Activated naive CD4-positive, alpha-beta T cell treated with anti-CD3 and anti-CD28 coated beads, Interleukin-2, amount 50 U/mL, for 16 hours (primary cell): ENCODE data around the gene STK39.

Source experiments
- DNase-seq: peaks from one replicate; pipeline ENCODE4 v3.0.0-alpha.2; 2020

STK39 gene

DNA sequence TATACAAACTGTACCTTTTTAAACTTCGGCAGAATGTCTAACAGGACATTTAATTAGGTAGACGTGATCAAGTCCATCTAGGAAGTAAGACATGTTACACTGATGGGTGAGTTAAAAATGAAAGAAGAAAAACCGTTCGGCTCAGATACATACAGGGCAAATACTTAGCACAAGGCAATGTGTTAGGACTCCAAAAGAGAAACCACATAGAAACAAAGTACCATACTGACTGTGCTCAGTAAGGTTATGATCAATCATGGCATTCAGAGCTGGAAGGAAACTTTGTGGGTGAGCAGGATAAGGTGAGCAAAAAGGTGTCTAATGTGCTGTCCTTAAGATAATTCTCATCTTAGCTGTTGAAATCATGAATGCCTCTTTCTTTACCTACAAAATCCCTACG lies 211.9 kb downstream of the STK39 start:
- DNase-seq = no peak

DNA sequence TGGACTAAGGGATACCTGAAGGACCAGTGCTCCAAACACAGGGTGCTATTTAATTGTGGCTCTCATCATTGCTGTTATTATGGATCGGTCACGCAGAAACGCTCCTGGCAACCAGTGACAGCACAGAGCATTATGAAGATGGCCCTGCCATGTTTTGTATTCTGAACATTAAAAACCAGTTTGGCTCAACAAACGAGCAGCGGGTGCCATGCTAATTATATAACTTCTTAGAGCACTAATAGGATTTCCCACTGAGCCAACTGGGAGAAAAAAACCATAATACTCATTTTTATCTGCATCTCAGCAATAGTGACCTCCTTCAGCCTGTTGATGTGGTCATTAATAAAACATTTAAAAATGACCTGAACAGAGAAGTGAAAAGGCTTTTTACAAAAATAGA lies 212.8 kb downstream of the STK39 start:
- no peak for DNase-seq

DNA sequence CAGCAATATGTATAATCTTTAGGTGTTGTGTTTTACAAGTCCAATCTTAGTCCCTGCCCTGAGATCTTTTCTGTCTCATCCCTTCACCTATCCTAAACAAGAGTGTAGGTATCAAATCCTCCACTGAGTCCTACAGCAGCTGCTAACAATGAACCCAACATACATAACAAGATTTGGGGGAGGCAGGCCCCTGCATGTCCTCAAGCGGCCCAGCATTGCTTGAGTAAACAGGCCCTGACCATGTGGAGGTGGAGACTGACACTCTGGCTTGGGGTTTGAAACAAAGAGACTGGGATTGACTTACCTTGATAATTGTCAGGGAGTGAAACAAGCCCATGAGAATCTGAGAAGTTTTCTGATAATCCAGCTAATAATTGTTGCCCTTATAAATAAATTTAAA lies 213.4 kb downstream of the STK39 start:
- no peak for DNase-seq

DNA sequence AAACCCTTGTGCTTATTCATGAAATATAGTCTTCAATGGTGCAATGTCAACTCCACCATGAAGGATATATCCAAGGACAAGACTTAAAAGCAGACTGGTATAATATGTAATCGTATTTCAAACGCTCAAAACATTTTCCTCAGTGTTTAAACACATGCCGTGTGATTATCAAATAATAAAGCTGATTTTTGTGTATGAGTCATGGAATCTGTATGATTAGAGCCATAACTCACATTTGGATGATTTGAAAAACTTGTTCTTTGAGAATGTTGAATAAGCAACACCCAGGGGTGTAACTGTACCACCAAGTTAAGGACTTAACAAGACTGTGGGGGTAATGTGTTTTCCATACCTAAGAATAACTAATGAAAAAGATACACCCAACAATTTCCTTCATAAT lies 215.3 kb downstream of the STK39 start:
- no peak for DNase-seq

DNA sequence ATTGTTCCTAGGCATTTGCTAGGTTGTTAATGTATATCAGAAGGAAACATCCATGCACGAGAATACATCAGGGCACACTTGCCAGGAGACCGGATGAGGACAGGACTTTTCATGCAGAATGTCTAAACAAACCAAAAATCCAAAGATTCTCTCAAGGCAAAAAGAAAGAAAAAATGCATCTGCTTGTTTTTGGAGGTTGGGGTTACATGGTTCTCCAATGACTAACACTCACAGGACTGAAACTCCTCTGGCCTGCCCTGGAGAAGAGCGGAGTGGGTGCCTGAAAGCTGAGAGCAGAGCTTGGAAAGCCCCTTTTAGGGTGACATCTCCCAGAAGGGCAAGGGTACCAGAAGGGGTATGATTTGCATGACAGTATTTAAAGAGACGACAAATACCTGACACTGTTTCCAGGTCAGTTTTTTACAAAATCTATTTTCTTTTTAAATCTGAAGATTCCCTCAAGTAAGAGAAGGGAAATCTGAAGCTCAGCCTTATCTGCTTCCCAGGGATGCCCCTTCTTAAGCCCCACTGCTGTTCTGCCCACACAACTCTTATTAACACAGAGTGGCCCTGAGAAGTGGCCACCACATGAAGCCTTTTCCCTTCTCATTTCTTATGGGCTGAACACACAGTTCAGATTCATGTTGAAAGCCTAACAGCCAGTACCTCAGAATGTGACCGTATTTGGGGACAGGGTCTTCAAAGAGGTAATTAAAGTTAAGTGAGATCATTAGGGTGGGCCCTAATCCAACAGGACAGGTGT lies 216.4 kb downstream of the STK39 start:
- no peak for DNase-seq

DNA sequence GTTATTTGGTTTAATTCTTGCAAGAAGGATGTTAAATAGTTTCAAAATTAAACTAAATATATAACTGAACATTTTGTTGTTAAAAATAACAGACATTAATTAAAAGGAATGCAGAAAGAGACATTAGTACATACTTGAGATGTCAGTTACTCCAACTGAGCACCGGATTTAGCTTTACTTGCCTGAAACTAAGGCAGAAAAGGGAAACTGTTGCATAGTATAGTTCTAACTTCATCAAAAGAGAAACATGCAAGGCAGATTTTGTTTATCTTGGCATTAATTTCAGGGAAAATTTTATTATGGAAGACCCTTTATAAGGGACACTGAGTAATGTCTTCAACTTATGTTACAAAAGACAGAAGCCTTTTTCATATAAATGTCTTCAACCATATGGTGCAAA lies 218.3 kb downstream of the STK39 start:
- no peak for DNase-seq

DNA sequence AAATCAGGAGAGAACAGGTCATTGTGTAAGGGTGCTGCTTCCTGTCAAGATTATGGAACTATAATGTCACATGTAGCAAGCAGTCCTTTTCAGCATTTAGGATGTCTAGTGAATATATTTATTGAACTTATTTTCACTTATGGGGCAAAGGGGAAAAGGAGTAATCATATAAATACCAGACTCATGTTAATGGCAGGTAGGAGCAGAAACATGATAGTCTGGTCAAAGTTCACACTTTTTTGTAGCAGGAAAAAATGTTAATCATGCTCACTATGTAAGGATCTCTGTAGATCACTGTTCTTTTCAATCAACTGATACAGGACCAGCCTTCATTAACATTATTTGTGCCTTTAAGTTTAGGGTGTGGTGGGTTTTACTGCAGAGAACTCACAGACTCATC lies 219.0 kb downstream of the STK39 start:
- DNase-seq = no peak

DNA sequence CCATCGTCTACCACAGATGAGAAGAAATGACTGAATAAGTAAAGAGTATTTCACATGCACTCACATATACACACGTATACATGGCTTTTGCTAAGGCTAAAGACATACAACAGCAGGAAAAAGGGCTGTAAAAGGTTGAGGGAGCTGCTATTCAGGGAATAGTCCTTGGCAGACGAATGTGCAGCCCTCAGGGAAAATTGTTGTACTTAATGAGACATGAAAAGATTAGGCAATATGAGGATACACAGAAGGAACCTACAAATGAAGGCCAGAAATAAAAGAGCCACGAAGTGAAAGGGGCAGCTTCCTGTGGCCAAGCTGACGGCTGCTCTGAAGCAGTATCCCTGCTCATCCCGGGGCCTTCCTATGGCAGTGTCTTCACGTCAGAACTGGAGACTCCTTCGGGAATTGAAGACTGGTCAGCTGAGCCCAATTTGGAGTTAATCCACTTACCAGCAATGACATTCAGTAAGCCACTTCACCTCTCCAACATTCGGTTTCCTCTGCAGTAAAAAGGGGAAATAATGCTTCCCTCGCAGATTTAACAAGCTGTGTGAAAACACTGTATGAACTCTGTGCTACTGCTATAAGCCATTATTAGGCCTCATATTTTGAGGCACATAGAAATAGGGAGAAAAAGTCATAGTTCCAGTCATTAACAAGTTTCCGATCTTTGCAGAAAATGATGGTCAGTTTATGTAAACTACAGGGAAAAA lies 221.8 kb downstream of the STK39 start:
- DNase-seq = no peak

DNA sequence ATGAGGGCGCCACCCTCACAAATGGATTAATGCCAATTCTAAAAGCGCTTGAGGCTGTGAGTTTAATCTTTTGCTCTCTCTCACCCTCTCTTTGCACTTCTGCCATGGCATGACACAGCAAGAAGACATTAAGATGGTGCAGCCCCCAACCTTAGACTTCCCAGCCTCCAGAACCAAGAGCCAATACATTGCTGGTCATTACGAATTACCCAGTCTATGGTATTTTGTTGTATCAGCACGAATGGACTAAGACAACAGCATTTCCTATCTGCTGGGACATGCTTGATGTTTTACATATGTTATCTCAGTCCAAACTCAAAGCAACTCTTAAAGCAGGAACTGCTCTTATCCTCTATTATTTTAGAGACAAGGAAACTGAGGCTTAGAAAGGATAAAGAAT lies 222.9 kb downstream of the STK39 start:
- DNase-seq = no peak

DNA sequence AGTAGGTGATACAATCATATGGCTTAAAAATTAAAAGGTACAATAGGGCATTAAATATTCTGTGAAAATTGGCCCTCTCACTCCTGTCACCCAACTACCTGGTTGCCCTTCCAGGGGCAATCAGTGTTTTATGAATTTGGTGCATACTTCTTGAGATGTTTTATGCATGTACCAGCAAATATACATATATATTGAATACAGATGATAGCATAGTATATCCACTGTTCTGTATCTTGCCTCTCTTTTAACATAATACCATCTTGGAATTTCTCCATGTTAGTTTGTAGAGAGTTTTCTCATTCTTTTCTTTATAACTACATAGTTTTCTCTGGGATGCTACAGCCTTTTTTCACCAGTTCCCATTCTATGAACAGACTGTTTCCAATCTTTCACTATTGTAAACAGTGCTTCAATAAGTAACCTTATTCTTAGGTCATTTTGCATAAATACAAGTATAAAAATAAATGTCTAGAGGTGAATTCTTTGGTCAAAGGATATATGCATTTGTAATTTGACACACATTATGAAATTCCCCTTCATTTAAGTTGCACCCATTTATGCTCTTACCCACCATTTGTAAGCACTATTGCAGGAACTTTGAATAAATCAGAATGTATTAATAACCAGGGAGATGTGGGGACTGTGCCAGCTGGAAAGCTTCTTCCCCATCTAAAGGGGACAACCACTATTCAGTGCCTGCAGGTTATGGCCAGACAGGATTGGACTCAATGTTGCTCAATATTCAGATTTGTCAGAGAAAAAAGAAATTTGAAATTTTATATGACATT lies 225.4 kb downstream of the STK39 start:
- no peak for DNase-seq

DNA sequence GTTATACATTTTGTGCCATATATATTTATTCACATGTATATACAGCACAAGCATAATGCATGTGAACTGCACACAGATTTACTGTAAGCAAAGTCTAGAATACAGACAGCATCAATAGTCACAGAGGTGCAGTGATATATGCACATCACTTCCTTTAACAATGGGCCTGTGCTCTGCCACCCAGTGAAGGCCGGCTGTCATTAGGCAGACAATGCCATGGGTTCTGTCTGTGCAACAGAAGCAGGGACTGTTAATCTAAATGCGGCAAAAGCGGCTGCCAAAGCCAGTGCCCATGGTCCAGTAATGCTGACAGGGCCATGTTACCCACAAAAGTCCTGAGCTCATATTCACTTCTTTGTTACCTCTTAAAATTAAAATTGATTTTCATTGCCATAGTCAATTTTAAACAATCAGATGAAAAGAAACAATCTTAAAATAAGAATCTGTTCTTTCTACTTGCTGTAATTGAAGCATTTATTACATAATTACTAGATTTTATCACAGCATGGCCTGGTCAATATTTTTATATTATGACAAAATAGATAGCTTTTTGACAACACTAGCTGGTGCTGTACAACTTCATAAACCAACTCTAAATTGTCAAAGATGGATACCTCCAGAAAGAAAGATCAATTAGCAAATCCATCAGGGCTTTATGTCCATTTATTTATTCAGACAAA lies 232.0 kb downstream of the STK39 start:
- no peak for DNase-seq

DNA sequence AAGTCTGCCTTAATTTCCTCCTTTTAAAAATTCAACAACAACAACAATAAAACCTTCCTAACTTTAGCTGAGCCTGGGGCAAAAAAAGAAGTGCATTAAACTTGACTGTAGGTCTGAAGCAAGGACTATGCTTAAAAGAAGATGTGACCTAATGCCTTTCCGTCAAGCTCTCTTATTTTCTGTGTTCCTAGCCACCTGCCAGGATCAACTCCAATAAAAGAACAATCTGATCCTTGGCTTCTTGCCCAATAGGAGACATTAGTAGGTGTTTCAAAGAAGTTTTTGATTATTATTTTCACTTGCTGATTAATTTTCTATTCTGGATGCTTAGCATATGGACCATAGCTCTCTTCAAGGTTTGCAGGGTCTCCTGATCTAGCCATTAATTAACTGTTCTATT lies 237.5 kb downstream of the STK39 start:
- DNase-seq = no peak

DNA sequence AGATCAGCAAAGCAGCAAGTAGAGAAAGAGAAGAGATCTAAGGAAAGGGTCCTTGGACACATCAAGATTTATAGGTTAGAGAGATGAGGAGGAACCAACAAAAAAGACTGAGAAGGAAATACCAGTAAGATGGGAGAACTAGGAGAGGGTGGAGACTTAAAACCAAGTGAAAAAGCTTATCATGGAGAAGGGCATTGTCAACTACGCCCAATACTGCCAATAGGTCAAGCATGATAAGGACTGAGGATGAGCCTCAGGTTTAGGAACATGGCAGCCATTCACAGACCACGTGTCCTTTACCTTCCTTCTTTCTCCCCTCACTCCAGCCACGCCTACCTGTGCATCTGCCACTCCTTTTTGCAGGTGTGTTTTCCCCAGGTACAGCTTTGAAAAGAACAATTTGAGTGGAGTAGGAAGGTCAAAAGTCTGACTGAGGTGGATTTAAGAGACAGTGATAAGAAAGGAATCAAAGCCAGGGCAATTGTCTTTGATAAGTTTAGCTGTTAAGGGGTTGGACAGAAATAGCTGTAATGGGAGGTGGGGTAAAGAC lies 238.7 kb downstream of the STK39 start:
- DNase-seq = no peak

DNA sequence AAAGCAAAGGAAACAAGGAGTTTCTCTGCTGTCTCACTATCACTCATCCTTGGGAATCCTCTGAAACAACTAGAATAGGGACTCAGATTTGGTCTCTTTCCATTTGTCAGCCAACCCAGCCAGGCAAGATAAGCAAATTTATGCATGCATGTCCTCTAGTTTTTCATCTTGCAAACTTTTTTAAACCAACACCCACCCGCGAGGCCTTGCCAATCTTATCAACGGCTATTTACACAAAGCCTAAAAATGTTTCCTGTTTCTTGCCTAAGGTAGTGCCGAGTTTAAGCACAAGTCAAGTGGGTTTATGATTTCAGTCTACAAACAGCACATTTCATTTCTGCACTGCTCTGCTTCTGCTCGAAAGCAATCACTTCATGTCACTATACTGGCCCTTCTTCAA lies 240.9 kb downstream of the STK39 start:
- no peak for DNase-seq

DNA sequence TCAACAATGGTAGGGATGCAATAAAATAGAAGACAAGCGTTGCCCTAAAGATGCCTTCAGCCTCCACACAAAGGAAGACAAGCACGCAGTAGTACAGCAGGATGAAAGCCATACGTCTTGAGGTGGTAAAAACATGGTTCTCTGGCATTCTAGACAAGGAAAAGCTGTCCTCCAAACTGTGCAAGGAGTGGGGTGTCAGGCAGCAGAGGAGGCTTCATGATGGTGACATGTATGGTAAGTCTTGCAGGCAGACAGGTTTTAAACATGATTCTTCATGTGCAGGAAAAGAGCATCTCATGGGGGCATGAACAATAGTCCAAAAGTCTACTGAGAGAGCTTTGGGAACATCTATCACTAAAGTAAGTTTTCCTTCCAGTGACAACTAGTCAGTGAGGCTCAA lies 241.8 kb downstream of the STK39 start:
- no peak for DNase-seq

DNA sequence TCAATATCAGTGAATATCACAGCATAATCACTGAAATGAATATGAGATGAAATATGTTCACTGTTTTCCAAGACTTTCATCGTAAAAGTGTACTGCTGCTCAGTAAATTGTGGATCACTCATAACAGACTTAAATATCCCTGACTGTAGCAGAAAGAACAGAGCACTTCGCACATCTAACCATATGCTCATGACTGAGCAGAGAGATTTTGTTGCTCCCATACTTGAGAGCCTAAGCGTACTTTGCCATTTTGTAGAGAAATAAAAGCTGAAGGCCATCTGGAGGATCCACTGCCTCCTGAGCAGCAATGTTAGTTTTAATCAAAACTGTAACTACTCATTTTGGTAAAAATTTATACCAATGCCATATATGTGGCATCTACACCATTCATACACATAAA lies 243.5 kb downstream of the STK39 start:
- DNase-seq = no peak

DNA sequence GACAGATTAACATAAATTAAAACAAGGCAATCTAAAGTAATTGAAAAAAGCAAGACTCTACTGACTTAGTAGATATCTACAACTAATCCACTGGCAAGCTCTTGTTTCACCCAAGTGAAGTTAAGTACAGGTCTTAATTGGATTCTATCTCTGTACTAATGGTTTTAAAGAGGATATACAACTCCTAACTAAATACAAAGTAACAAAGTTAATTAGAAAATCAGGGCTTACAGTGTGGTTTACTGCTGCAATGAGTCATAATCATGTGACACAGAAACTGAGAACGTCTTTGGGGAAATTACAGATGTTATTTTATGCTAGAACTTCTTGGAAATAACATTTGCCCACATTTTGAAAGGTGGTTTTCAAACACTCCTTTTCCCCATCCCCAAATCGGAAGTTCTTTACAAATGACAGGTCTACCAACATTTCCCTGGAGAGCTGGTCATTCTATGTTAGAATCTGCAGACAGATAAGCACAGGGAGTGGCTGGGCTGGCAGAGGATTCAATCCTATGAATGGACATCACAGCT lies 245.3 kb downstream of the STK39 start:
- DNase-seq = no peak

DNA sequence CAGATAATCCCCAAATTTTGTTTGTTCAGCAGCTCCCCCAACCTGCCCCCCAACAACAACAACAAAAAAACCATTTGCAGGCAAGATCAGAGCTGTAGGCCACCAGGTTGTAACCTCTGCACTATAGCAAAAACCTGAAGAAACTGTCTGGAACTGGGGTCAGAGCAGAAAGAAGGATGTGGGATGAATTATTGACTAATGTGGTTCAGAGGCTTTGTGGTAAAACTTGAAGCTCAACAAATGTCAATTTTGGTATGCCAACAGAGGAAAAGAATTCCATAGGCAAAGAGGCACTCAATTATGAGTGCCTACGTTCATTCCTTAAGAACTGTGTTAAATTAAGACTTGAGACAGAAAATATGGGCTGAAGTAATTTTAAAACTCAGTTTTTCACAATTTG lies 255.1 kb downstream of the STK39 start:
- no peak for DNase-seq

DNA sequence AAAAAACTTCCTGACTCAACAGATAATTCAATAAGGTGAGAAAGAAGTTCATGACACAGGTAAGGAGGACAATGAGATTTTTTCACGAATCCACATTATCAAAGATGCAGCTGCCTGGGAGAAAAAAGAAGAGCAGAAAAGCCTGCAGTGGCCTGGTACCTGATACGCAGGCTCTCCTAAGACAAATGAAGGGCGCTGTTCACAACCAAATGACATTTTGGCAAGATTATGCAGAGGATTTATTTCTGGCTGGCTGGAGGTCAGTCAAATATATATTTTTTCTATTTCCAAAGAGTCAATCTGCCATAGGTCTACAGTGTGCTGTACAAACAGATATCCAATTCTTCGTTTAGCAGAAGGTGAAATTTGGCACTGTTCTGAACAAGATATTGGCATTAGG lies 257.3 kb downstream of the STK39 start:
- no peak for DNase-seq

DNA sequence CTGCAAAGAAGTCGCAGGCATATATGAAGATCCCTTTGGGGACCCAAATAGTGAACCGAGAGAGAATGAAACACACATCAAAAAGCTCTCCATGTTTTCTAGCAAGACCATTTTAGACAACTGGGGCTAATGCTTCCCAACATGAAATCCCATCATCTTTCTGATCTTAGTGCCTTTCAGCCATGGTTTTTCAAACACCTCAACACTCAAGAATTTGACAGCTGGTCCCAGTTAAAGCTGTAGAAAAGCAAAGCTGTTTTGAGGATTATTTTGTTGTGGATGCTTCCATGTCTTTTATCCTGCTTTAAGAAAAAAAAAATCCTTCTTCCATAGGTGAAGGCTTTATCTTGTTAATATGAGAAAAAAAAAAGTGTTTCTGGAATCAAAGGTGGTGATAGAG lies 259.1 kb downstream of the STK39 start:
- no peak for DNase-seq

DNA sequence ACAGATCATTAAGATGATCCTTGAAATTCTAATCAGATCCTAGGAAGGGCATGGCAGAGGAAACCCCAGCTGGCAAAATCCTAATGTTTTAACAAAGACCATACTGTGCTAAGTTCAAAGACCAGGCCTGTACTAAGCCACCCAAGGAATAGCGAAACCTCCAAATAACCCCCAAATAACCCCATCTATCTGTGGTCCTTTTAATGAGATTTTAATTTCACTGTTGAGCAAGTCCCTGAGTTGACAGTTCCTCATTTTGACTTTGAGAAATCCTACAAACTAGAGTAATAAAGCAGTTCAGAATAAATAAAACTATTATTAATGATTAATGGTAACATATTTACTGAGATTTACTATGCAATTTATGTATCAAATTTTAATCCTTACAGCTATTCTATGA lies 259.8 kb downstream of the STK39 start:
- no peak for DNase-seq

DNA sequence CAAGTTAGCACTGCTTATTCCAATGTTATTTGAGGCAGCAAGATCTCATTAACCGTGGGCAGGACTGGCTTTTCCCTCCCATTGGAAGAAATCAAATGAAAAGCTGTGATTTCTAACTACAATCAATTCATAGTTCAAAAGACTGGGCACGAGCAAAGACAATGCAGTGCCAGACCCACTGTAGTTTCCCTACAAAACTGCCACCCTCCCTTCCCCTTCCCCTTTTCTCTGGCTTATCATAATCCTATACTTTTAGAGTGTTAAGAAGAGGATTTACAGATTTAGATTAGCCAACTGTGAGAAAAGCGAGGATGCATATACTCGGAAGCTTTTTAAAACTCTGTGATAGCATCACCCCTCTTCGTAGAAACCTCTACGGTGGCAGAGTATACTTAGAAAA lies 260.4 kb downstream of the STK39 start:
- no peak for DNase-seq

DNA sequence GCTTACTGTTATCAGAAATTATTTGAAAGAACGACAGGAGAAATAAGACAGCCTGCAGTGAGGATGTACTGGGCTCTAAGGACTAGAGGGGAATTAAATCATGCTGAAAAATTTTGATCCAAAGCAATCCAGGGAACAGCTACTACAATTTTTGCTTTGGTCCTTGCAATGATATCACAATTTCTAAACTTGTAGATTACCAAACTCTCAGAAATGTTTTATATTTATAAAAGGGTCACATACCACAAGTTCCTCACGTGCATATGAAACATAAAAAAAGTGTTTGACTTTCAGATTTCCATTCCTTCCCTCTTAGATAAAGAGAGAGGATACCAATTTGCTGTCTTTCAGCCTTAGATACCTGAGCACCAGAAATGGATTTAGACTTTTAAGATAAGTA lies 261.2 kb downstream of the STK39 start:
- DNase-seq = no peak
